ENCODE results near the gene SHISA7. TPM values are rescaled to one million over a fixed set of nuclear protein-coding genes. Genes with fewer than 3 reads are reported as not detected.

Gene SHISA7
- total RNA-seq, 6 experiments from 2014 or later = not detected

GRCh38 chr19:55391191-55391670 lies 51.9 kb downstream of the SHISA7 start:
- Mint-ChIP-seq H3K4me1 (ENCODE audit: low read depth) (peaks cover 38% of the 10 kb centered on the region), H3K27ac (peak overlapping the region; percentile 51), H3K9me3 (peaks cover under 1% of the 10 kb centered on the region; the same call in 1 of the 2 replicates), H3K27me3 (ENCODE audit: insufficient read depth) (peaks cover 9% of the 10 kb centered on the region), H3K36me3 (ENCODE audit: low read depth) (peaks cover 47% of the 10 kb centered on the region), H3K4me3 (no peak overlapping the region; the same call in 1 of the 2 replicates)
- no peak for TF ChIP-seq CTCF (IDR thresholded peaks at IDR 0.05)
- DNase-seq = no peak

GRCh38 chr19:55390461-55390880 lies 52.6 kb downstream of the SHISA7 start:
- peaks cover 38% of the 10 kb centered on the region for H3K4me1 Mint-ChIP-seq (ENCODE audit: low read depth)
- no peak for DNase-seq
- peaks cover 7% of the 10 kb centered on the region for H3K9me3 Mint-ChIP-seq
- H3K36me3 Mint-ChIP-seq (ENCODE audit: low read depth) = peaks cover 54% of the 10 kb centered on the region
- H3K27me3 Mint-ChIP-seq (ENCODE audit: insufficient read depth) = peaks cover 15% of the 10 kb centered on the region
- peak overlapping the region; percentile 63 for H3K27ac Mint-ChIP-seq
- H3K4me3 Mint-ChIP-seq = no peak overlapping the region
- no peak for TF ChIP-seq CTCF (IDR thresholded peaks at IDR 0.05)

- peak overlapping the region; percentile 99 for H3K4me3 Mint-ChIP-seq
- TF ChIP-seq CTCF (IDR thresholded peaks at IDR 0.05) = no peak
- peak overlapping the region; percentile 63 for H3K27ac Mint-ChIP-seq
- peaks cover 17% of the 10 kb centered on the region for H3K27me3 Mint-ChIP-seq (ENCODE audit: insufficient read depth)
- peaks cover 54% of the 10 kb centered on the region for H3K36me3 Mint-ChIP-seq (ENCODE audit: low read depth)
- DNase-seq = no peak
- H3K4me1 Mint-ChIP-seq (ENCODE audit: low read depth) = peaks cover 42% of the 10 kb centered on the region
- H3K9me3 Mint-ChIP-seq = peaks cover 7% of the 10 kb centered on the region
Observed at GRCh38 chr19:55389386-55390317, 53.4 kb downstream of the SHISA7 start.

GRCh38 chr19:55387736-55388497 lies 55.2 kb downstream of the SHISA7 start:
- Mint-ChIP-seq H3K27ac (peak overlapping the region; percentile 95), H3K36me3 (ENCODE audit: low read depth) (peaks cover 54% of the 10 kb centered on the region)

More at GRCh38 chr19:55387736-55388497, 55.2 kb downstream of the SHISA7 start:
- Mint-ChIP-seq H3K9me3 (peaks cover 7% of the 10 kb centered on the region), H3K27me3 (ENCODE audit: insufficient read depth) (peaks cover 17% of the 10 kb centered on the region), H3K4me1 (ENCODE audit: low read depth) (peaks cover 45% of the 10 kb centered on the region), H3K4me3 (peak overlapping the region; percentile 99)
- no peak for TF ChIP-seq CTCF (IDR thresholded peaks at IDR 0.05)
- DNase-seq = no peak

Data from HFFc6 (cell line).